Hematopoietic multipotent progenitor cell treated with erythropoietin and hydrocortisone succinate and interleukin-3 and kit ligand, for 17 days (in vitro differentiated cells): ENCODE results near the gene RTN4RL1.
"Not testable (repeated sequence)": the region's sequence is repeated elsewhere in the genome, so short reads cannot be mapped to it uniquely, and the experiment has no call there.

Source experiments
- DNase-seq: peaks from one replicate; pipeline ENCODE4 v3.0.0-alpha.2; 2015; ENCODE audit warnings: low spot score

The RTN4RL1 gene

DNA sequence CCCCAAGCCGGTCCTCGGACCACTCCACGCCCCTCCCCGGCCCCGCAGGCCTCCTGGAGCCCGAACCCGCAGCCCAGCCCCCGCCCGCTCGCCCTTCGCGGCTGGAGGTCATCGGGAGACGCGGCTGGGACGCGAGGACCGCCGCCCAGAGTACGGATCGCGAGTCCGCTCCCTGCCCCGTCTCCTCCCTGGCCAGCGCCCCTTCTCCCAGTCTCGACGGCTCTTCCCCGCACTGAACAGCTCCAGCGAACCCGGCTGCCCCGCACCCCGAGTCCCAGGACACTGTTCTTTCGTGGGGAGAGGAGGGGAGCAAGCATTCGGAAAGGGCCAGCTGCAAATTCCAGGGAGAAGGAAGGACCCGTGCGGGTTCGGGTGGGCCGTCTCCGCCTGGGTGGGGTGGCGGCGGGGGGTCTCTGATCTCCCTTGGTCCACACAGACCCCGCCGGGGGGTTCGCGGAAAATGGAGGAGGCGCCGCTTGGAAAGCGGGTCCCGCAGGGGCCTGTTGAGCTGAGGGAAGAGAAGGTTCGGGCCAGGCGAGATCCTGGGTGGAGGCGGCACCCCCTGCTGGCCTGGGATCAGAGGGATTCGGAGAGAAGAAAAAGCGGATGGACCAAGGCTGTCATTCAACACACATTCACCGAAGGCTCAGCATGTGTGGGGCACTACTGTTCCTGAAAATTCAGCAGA lies 632 bp upstream of the RTN4RL1 start:
- DNase-seq = no peak

DNA sequence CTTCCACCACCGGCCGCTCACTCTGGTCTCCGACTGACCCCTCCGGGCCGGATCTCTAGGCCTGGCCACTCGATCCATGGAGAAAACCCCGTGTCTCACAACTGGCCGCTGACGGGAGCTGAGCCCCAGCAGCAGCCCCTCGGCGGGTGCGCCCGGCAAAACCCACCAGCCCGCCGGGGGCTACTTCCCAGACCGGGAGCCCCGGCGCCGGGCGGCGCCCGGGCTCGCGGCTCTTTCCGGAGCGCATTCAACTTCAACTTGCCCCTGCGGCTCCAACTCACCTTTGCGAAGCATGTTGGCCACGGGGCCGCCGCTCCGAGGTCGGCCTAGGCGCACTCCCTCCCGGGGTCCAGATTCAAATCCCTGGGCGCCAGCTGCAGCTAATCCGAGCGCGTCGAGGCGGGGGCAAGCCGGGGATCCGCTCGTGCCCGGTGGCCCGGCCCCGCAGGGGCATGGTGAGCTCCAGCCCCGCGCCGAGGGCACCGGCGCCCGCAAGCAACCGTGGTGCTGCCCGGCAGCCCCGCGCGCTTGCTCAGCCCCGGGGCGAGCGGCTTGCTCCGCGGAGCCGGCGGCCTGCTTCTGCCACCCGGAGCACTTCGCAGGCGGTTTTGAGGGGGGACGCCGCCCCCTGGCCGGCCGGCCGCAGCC lies 438 bp downstream of the RTN4RL1 start:
- DNase-seq = no peak

DNA sequence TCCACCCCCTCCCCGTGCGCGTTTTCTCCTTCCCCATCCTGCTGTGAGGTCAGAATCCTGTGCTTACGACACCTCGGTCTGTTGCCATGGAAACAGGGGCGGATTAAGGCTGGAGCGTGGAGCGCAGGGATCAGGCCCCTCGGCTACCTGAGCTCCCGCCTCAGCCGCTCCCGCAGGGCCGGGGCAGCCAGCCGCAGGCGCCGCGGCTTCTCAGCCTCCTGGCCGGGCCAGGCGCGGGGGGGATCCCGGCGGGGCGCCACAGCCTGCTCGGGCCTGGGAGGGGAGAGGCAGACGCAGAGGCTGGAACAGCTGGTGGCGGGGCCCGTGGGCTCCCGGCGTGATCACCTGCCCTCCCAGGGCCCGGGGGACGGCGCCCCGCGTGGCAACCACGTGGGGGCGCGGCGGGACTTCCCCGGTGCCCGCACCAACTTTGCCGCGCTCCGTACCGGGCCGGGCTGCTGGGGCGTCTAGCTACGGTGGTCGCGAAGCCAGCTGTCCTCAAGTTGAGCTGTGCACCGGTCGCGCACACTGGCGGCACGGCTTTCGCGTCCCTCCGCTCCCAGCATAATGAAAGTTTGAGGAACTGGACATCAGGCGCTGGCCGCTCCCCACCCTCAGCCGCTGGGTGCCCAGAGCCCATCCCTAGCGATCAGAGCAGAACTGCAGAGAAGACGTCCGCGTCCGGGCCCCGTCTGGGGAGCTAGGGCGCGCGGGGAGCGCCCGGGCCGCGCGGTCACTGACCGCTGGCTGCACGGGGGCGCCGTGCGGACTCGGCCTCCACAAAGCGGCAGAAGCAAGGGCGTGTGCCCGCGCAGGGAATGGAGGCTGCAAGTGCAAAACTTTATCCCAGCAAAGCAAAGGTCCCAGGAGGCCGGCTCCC lies 1.2 kb downstream of the RTN4RL1 start:
- no peak for DNase-seq

- DNase-seq = no peak
These were observed 1.9 kb downstream of the RTN4RL1 start for GRCh38 chr17:2023256-2023655.

GRCh38 chr17:2022647-2023240 lies 2.4 kb downstream of the RTN4RL1 start:
- DNase-seq = no peak

GRCh38 chr17:2020721-2021120 lies 4.4 kb downstream of the RTN4RL1 start:
- no peak for DNase-seq

GRCh38 chr17:2019723-2020122 lies 5.4 kb downstream of the RTN4RL1 start:
- no peak for DNase-seq

DNA sequence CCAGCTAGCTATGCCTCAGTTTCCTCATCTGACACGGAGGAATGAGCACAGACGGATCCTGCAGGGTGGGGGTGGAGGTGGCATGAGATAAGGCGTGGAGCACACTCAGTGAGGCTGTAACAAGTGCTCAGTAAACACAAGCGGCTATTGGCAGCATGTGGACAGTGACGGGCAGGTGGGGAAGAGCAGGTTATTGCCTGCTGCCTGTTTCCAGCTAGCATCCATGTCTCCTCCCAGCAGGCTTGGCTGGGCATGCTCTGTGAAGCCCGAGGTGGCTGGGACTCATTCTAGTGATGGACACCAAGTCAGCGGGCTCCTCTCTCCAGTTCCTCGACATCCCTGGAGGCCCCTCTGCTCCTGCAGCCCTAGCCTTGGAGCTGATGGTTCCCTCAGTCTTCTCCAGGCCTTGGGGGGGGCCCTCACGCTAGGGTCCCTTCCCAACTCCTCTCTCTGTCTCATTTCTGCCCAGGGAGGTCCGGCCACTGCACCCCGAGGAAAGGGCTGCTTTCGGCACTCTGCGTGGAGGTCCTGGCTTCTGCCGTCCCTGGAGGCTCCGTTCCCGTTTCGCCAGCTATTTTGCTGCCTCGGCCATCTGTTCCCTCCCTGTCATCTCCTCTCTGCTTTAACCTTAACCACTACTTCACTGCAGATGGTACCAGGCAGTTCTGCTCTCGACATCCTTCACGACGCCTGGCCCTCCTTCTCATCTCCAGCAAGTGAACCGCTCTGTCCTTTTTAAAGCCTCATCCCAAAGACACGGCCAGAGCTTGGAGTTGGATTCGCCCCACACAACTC lies 6.2 kb downstream of the RTN4RL1 start:
- DNase-seq = no peak

DNA sequence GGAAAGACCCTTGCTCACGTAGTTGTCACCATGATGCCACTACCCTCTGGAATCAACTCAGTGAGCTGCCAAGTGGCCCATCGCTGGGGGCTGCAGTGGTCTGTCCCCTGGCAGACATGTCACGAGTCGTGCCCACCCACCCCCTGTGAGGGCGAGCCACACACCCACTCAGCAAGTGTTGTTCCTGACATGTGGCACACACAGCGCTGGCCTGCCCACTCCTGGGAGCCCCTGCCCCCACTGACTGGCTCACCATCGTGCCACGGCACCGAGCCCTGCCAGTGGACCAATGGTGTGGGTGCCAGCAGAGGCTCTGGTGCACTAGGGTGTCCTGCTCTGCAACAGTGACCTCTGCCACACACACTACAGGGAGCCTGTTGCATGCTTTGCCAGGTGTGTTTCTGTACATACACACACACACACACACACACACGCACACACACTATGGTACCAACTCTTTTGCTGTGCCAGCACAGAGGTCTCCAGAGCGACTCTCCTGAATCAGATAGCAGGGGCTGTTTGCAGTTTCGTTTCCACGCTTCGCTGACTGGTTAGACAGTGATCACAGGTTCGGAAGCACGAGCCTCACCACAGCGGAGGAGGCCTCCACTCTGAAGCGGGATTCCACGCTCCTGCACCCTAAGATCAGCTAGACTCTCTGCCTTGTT lies 7.7 kb downstream of the RTN4RL1 start:
- DNase-seq = no peak

GRCh38 chr17:2016494-2016893 lies 8.6 kb downstream of the RTN4RL1 start:
- no peak for DNase-seq

DNA sequence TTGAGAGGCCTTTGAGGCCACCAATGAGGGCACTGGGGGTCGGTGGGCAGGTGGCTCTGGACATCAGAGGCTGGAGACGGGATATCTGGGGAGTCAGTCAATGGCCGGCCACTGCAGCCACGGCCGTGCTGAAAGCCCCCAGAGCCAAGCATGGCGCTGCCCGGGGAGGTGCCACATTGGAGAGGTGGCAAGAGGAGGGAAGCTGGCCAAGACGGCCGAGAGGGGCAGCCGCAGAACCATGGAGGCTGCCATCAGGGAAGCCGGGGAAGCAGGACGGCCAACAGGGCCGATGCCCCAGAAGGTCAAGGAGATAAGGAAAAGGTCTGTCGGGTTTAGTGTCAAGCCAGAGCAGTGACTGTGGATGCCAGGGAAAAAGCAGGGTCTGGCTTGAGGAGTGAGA lies 9.8 kb downstream of the RTN4RL1 start:
- DNase-seq = no peak

DNA sequence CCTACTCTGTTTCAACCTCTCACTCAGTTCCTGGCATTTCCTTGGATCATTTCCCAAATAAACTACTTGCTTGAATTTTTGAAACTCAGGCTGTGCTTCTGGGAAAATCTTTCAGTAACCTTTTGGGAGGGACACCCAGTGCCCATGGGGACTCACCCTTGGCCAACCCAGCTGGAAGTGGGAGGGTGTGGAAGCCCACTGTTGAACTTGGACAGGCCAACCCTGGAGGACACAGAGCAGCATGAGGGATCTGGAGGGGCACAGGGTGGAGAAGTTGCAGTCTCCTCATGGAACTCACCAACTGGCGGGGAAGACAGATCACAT lies 11.2 kb downstream of the RTN4RL1 start:
- DNase-seq = no peak

DNA sequence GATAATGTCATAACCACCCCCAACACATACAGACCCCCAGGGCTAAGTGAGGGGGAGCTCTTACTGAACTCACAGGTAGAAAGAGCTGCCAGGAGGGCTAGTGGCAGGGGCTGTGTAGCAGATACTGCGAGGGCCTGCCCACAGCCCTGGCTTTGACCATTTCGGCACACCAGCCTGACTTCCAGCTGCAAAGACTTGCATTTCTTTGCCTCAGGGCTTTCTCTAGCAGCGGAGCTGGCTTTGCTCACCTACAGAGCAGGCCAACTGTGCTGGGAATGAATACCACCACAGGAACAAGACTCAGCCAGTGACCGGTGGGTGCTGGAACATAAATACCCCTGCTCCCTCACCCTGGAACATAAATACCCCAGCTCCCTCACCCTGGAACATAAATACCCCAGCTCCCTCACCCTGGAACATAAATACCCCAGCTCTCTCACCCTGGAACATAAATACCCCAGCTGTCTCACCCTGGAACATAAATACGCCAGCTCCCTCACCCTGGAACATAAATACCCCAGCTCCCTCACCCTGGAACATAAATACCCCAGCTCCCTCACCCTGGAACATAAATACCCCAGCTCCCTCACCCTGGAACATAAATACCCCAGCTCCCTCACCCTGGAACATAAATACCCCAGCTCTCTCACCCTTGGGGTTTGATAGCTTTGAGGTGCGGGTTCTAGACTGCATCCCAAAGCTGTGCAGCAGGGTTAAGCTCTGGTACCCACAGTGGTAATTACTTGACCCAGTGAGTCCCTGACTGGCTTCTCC lies 11.7 kb downstream of the RTN4RL1 start:
- DNase-seq = not testable (repeated sequence)

- DNase-seq = no peak
These were observed 12.6 kb downstream of the RTN4RL1 start for GRCh38 chr17:2012499-2012898.

DNA sequence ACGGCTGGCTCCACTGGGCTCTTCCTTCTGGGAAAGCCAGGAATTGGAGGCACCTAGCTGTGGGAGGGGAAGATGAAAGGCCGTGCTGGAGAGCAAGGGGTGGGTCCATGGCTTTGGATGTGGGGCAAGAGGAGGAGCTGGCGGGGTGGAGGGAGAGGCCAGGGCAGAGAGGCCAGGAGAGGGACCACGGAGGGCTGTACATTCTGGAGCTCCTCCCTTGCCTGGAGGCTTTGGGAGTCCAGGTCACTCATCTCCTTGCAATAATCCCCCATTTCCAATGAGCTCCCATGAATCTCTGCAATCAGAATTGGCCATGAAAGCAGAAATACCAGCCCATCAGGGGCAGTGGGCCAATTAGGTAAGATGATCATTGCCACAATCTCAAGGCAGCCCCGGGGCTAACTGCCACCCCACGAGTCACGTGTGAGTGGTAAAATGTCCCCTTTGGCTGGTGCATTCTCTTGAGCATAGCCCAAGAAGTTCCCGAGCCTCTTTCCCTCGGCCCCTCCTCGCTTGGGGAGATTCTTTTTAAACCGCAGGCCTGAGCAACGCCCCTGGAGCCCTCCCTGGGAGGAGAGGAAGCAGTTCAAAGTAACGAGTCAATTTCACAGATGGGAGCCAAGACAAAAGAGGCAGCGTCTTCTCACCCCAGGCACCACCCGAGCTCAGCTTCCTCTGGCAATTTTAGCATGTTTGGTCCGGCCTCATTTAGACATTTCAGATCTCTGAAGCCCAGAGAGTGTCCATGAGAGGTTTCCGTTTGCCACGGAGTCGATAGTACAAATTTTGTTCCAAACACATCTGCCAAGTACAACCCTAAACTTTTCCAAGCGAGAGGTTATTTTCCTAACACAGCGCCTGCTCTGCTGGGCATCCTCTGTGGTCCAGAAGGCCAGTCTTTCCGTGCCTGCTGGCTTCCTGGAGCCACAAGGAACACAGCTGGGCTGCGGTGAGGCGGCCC lies 13.4 kb downstream of the RTN4RL1 start:
- DNase-seq = no peak

DNA sequence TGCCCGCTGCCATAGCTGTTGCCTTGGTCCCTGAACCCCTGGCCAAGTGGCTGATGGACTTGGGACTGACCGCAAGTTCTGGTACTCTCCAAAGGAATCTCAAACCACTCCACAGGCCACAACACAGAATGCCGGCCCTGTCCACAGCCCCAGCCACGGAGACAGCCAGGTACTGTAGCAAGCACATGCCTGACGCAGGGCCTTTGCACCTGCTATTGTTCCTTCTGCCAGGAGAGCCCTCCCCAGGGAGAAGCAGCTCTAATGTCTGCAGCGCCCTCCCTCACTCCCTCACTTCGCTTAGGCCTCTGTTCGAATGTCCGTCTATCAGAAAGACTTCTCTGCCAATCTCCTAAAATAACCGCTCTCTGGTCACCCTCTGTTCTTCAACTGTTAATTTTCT lies 15.4 kb downstream of the RTN4RL1 start:
- DNase-seq = no peak

DNA sequence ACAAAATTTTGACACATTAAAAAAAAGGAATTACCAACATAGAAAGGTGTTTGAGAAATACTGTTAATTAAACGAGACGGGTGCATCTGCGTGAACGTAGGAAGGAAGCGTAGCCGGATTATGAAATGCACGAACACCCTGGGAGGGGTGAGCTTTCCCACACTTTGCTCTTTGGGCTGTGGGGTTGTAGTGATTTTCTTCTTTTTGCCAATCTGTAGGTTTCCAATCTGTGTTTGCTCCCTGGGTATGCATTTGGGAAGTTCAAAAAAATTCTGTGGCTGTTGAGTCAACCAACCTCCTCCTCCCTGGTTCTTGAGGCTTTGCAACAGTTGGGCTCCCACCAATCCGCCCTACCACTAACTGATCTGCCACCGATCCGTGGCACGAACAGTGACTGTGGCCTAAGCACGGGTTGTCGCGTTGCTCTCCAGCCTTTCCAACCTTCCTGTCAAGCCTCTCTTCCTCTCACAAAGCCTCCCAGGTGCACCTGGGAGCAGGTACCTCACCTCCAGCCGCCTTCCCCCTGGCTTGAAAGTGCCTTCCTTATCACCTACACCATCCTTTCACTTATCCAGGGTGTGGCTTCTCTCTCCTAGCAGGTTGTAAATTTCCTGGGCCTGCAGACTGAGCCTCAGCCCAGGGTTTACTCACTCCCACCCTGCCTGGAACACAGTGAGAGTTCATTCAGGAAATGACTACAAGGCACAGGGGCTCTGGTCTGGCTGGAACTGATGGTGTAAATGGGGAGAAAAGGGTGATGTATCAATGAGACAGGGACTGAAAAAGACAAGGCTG lies 16.6 kb downstream of the RTN4RL1 start:
- DNase-seq = no peak

DNA sequence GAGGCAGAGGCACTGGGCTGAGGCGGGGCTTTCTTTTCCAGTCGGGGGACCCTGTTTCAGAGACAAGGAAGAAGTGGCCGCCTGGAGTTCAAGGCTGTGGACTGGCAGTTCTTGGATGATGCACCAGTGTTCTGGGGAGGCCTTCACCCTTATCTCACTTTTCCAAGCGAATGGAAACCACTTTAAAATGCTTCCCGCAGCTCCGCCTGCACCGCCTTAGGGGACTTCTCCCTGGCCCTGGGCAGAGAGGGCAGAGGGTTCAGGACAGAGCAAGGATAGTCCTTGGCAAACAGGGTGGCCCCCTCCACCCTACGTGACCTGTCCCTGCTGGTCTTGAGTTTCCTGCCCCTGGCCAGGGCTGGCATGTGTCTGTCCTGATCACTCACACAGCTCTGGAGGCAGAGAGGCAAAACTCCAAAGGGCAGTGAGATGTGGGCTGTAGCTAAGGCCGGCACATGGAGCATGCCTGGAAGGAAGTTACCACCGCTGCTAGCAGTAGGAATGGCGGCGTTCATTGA lies 20.6 kb downstream of the RTN4RL1 start:
- DNase-seq = no peak
